ENCODE data around the gene VPS37B.
A peak's percentile ranks its signal among the peaks of the same experiment; 100 is the strongest.

The VPS37B gene

GRCh38 chr12:122862872-122863701 lies 32.8 kb downstream of the VPS37B start:
- peak; percentile 81 for DNase-seq (ENCODE audit: low read depth)
- no peak overlapping the region for H3K4me3 ChIP-seq (ENCODE audit: low read depth, low read length)
- TF ChIP-seq CTCF (IDR thresholded peaks at IDR 0.05; ENCODE audit: control insufficient read depth, extremely low read depth, insufficient read depth), result no peak

- TF ChIP-seq CTCF (IDR thresholded peaks at IDR 0.05; ENCODE audit: control insufficient read depth, extremely low read depth, insufficient read depth), result no peak
- H3K4me3 ChIP-seq (ENCODE audit: low read depth, low read length), result no peak overlapping the region
- no peak for DNase-seq (ENCODE audit: low read depth)
These were observed 33.8 kb downstream of the VPS37B start for GRCh38 chr12:122862110-122862634.

- no peak for TF ChIP-seq CTCF (IDR thresholded peaks at IDR 0.05; ENCODE audit: control insufficient read depth, extremely low read depth, insufficient read depth)
- DNase-seq (ENCODE audit: low read depth), result no peak
- H3K4me3 ChIP-seq (ENCODE audit: low read depth, low read length), result no peak overlapping the region
These were observed 34.3 kb downstream of the VPS37B start for GRCh38 chr12:122861587-122861970.

GRCh38 chr12:122860854-122861586 lies 34.9 kb downstream of the VPS37B start:
- DNase-seq (ENCODE audit: low read depth), result no peak
- no peak overlapping the region for H3K4me3 ChIP-seq (ENCODE audit: low read depth, low read length)
- no peak for TF ChIP-seq CTCF (IDR thresholded peaks at IDR 0.05; ENCODE audit: control insufficient read depth, extremely low read depth, insufficient read depth)

GRCh38 chr12:122860040-122860853 lies 35.7 kb downstream of the VPS37B start:
- no peak for DNase-seq (ENCODE audit: low read depth)
- peak; percentile 97 for TF ChIP-seq CTCF (IDR thresholded peaks at IDR 0.05; ENCODE audit: control insufficient read depth, extremely low read depth, insufficient read depth)
- no peak overlapping the region for H3K4me3 ChIP-seq (ENCODE audit: low read depth, low read length)

GRCh38 chr12:122859303-122860039 lies 36.5 kb downstream of the VPS37B start:
- H3K4me3 ChIP-seq (ENCODE audit: low read depth, low read length), result no peak overlapping the region
- no peak for DNase-seq (ENCODE audit: low read depth)
- TF ChIP-seq CTCF (IDR thresholded peaks at IDR 0.05; ENCODE audit: control insufficient read depth, extremely low read depth, insufficient read depth), result no peak

All from LNCaP clone FGC (cell line).